Pancreas (tissue), 10 donors: ENCODE measurements around the gene PAGE2B. TPM values are rescaled to one million over a fixed set of nuclear protein-coding genes. Genes with fewer than 3 reads are reported as not detected.

Experiments used
- ATAC-seq, 4 donors: fragments of 200-7000 bp; cut with Tn5 transposase; one replicate each; pipeline versions ENCODE4 v1.8.0 to v1.9.1; 2020; ENCODE audit warnings: mild to moderate bottlenecking in 4 of 4, moderate library complexity in 4 of 4
- DNase-seq, 6 donors: peaks; one replicate each; pipeline ENCODE4 v3.0.0-alpha.2; 2020
- FAIRE-seq: peaks from 2 replicates; lab custom pipeline; 2012; peaks lifted over from hg19 to GRCh38; lab: Jason Lieb, UNC
- H3K27ac ChIP-seq, 4 donors: fragments of 200-600 bp; sonication (generic); 1 replicate in 3 of 4; 2 replicates in 1 of 4; pipeline versions ENCODE4 v1.5.0 to v1.8.0; 2020
- H3K27me3 ChIP-seq, 4 donors: fragments of 200-600 bp; one replicate each; pipeline ENCODE4 v1.8.0; 2021
- H3K36me3 ChIP-seq, 3 donors: fragments of 200-600 bp; sonication (generic) in 1 of 3; one replicate each; pipeline versions ENCODE4 v1.5.0 to v1.8.0; 2020 to 2021
- H3K4me1 ChIP-seq, 3 donors: fragments of 200-600 bp; one replicate each; pipeline ENCODE4 v1.8.0; 2021
- H3K4me3 ChIP-seq, 4 donors: fragments of 200-600 bp; sonication (generic) in 2 of 4; one replicate each; pipeline versions ENCODE4 v1.5.0 to v1.8.0; 2020 to 2021
- H3K9me3 ChIP-seq, 4 donors: fragments of 200-600 bp; one replicate each; pipeline ENCODE4 v1.8.0; 2021
- whole genome bisulfite sequencing, 2 donors: extraction: QIAGEN DNeasy Blood & Tissue Kit; methylation state at CpG; one replicate each; pipeline ENCODE4 v1.1.7; 2013; 5-methylcytosine and 5-hydroxymethylcytosine counted together
- intact Hi-C, 3 donors: fragments of 100-400 bp; cut with DNase I; formaldehyde crosslinking; loops; one replicate each; pipeline versions ENCODE4 v1.11.1 to v1.14.2; 2022
- polyA plus RNA-seq, 2 donors: library from polyadenylated mRNA; stranded (reverse); fragments of 200-250 nt; gene quantifications; one replicate each; pipeline ENCODE4 v1.2.3, GENCODE V29; 2013
- total RNA-seq, 6 donors: library from RNA; stranded (reverse); fragmentation: NEBNext Ultra II Directional in 4 of 6; extraction: Animal tissue kit (Norgen Biotek cat#: 25700) in 4 of 6; gene quantifications; one replicate each; pipeline versions ENCODE4 v1.2.1 to v1.2.4, GENCODE V29; 2021 to 2023
- TF ChIP-seq, protein P1 (sequence below), 4 donors: fragments of 200-600 bp; sonication (generic) in 3 of 4; IDR thresholded peaks; one replicate each; pipeline versions ENCODE4 v1.5.0 to v1.8.0; 2021; ENCODE audit warnings: antibody characterized with exemption in 4 of 4
- donor health status: healthy with polysubstance abuse.
- donor health status: DM: no; HTN: no; CAD: no; lungs with moderate emphysema.
- donor health status: DM: no; HTN: no; CAD: no.
- donor health status: control.
- donor health status: control.
- donor health status: Bipolar disorder and iron deficiency.
- donor health status: DM: yes; HTN: yes; CAD: no.
- donor health status: DM: no; HTN: no; CAD: no.
- donor health status: DM: no; HTN: no; CAD: no.
- donor health status: DM: yes; HTN: yes; CAD: no.

Gene PAGE2B
- total and polyA plus RNA-seq, 8 donors: 0.54 TPM; not detected in 7

DNA sequence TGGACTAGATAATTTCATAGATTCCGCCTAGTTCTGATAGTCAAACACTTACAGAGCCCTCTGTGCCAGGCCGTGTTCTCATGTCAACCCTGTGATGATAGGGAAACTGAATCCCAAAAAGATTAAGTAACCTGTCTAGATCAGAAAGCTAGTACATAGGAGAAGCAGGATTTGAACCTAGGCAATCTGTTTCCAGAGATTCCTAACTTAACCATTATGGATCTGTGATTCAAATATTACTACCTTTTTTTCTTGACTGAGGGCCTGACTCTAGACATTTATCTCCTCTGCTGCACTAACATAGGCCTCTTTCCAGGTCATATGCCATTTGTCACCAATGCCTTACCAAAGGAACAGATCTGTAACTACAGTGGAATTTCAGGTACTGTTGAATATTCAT, 45.5 kb upstream of the PAGE2B start:
- Histone ChIP-seq H3K36me3 (no peaks in the 10 kb centered on the region), H3K27me3 (peaks cover 0 to 4% (median 0%) of the 10 kb centered on the region in 4 donors), H3K4me1 (no peaks in the 10 kb centered on the region), H3K9me3 (no peaks in the 10 kb centered on the region), H3K27ac (no peak overlapping the region), H3K4me3 (no peak overlapping the region)
- ATAC-seq (no peak), FAIRE-seq (no peak), DNase-seq (no peak)
- WGBS, 2 donors: 40 to 63% methylated on average over 2 of the region's 2 CpGs
- intact Hi-C loops: no loop called here
- TF ChIP-seq, protein P1, sequence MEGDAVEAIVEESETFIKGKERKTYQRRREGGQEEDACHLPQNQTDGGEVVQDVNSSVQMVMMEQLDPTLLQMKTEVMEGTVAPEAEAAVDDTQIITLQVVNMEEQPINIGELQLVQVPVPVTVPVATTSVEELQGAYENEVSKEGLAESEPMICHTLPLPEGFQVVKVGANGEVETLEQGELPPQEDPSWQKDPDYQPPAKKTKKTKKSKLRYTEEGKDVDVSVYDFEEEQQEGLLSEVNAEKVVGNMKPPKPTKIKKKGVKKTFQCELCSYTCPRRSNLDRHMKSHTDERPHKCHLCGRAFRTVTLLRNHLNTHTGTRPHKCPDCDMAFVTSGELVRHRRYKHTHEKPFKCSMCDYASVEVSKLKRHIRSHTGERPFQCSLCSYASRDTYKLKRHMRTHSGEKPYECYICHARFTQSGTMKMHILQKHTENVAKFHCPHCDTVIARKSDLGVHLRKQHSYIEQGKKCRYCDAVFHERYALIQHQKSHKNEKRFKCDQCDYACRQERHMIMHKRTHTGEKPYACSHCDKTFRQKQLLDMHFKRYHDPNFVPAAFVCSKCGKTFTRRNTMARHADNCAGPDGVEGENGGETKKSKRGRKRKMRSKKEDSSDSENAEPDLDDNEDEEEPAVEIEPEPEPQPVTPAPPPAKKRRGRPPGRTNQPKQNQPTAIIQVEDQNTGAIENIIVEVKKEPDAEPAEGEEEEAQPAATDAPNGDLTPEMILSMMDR (IDR thresholded peaks at IDR 0.05): no peak

DNA sequence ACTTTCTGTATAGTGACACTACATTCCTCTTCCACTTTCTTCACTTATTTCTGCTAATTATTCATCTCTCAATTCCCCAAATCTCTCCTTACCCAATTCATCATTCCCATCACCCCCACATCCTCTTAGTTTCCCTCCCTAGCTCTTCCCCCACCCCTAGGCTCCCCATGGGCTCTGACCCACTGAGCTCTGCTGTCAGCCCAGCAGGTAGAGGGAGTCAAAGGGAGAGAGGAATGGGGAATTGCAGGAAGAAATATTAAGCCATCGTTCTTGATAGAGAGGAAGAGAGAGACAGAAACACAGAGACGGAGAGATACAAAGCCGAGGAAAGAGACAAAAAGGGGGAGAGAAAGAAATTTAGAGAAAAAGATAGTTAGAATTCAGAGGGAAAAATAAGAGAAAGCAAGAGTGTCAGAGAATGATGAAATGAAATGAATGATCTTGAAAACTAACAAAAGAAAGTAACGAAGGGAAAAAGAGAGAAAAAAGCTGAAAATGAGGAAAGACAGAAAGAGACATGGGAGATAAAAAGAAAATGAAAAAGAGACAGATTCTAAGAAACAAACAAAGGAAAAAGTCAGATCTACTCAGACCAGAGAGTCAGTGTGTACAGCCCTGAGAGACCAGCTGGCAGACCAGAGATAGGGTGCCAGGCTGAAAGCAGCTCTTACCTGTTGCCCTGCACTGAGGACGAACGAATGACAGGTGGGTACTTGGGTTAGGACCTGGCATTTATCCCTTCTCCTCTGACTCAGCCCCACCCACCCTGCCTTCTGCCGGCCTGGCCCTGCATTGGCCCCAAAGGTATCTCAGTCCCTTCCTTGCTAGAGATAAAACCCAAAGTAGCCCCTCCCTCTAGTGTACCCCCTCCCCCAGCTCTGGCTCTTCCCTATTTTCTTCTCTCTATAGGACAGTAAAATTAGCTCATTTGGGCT, 44.3 kb upstream of the PAGE2B start, which contains the start of gene ALAS2:
TSS of gene ALAS2 (minus strand) at position 707 of the 935 bp plus-strand sequence. CDS start 4,977 bp downstream, outside the sequence.
- ATAC-seq: no peak
- 56 to 59% methylated on average over 7 of the region's 7 CpGs for WGBS, 2 donors
- H3K4me1 ChIP-seq: no peaks in the 10 kb centered on the region
- no peaks in the 10 kb centered on the region for H3K36me3 ChIP-seq
- intact Hi-C loops: no loop called here
- DNase-seq: no peak
- TF ChIP-seq, protein P1 (IDR thresholded peaks at IDR 0.05): no peak
- H3K4me3 ChIP-seq: no peak within 1 kb of the TSS
- H3K27me3 ChIP-seq: peaks cover 0 to 7% (median 0%) of the 10 kb centered on the region in 4 donors
- FAIRE-seq: no peak
- H3K9me3 ChIP-seq: no peaks in the 10 kb centered on the region
- no peak within 1 kb of the TSS for H3K27ac ChIP-seq

DNA sequence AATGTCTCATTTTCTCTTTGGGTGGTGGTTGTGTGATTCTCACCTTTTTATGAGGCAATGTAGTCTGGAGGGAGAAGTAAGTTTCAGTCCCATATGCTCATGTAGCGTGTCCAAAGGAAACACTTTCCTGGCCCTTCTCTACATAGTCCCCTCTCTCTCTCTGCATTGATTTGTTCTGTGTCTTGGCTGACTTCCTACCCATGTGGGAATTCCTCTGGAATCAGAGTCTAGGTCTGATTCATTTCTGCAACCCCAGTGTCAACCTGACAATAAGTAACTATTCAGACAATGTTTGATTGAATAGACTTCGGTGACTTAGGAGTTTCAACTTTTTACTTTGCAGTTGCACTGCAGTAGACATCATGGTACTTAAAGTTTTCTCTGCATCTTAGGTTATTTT, 41.4 kb upstream of the PAGE2B start:
- no peaks in the 10 kb centered on the region for H3K9me3 ChIP-seq
- peak in 1 of 6 donors; percentile 15 for DNase-seq
- FAIRE-seq: peak; percentile 9
- H3K4me1 ChIP-seq: no peaks in the 10 kb centered on the region
- H3K4me3 ChIP-seq: no peak overlapping the region
- peak in 3 of 4 donors; percentile 36 to 66 (median 60) for ATAC-seq
- peaks cover 0 to 7% (median 0%) of the 10 kb centered on the region in 4 donors for H3K27me3 ChIP-seq
- TF ChIP-seq, protein P1 (IDR thresholded peaks at IDR 0.05): no peak
- peak overlapping the region in 1 of 4 donors; percentile 19 for H3K27ac ChIP-seq
- 30 to 34% methylated on average over 2 of the region's 2 CpGs for WGBS, 2 donors
- H3K36me3 ChIP-seq: no peaks in the 10 kb centered on the region
- intact Hi-C loops: no loop called here

DNA sequence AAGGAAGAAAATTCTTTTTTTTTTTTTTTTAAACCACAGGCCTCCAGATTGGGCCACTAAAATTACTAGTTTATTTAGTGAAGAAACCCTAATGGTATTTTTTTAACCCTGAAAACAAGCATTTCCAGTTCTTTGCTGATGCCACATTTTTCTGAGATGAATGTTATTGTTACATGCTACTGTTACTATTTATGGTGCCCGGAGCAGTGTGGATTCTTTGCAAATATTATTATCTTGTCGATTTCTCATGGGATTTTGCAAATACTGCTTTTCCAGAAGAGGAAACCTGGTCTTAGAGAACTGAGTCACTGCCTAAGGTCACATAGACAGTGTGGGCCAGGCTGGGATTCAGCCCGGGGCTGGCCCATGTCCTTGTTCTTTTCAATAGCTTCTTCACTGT, 35.4 kb upstream of the PAGE2B start:
- H3K27ac ChIP-seq: no peak overlapping the region
- no peaks in the 10 kb centered on the region for H3K4me1 ChIP-seq
- no peaks in the 10 kb centered on the region for H3K9me3 ChIP-seq
- intact Hi-C loops: no loop called here
- ATAC-seq (no peak), DNase-seq (no peak), FAIRE-seq (no peak)
- no peaks in the 10 kb centered on the region for H3K36me3 ChIP-seq
- WGBS, 2 donors: 58 to 77% methylated on average over 3 of the region's 3 CpGs
- H3K4me3 ChIP-seq: no peak overlapping the region
- TF ChIP-seq, protein P1 (IDR thresholded peaks at IDR 0.05): no peak
- peaks cover 0 to 1% (median 0%) of the 10 kb centered on the region in 4 donors for H3K27me3 ChIP-seq
